ENCODE results near the gene TIRAP. TPM values are rescaled to one million over a fixed set of nuclear protein-coding genes. Genes with fewer than 3 reads are reported as not detected.

The TIRAP gene
- total RNA-seq, 4 donors from 2014 or later = 4.5 to 5.8 (median 5.6) TPM

DNA sequence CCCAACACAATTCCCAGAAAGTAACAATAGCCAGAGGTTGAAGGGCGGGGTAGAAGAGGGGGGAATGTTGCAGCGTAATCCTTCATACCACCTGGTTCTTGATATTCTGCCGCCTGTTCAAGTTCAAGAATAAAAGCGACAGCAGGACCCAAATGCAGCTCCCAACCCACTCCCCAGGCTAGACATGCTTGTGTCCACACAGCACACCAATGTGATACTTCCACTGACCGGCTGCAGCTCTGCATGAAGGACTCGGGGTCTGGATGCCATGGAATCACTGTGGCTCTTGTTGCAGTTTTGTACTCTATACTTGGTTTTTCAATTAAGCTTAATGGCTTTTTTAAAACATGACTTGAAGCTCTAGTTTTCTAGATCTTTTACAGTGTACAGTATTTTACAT, 20.7 kb upstream of the TIRAP start:
- no peak overlapping the region for H3K27ac ChIP-seq
- H3K27me3 ChIP-seq = no peaks in the 10 kb centered on the region
- no peak for TF ChIP-seq POLR2A (IDR thresholded peaks at IDR 0.05)
- TF ChIP-seq, protein P1, sequence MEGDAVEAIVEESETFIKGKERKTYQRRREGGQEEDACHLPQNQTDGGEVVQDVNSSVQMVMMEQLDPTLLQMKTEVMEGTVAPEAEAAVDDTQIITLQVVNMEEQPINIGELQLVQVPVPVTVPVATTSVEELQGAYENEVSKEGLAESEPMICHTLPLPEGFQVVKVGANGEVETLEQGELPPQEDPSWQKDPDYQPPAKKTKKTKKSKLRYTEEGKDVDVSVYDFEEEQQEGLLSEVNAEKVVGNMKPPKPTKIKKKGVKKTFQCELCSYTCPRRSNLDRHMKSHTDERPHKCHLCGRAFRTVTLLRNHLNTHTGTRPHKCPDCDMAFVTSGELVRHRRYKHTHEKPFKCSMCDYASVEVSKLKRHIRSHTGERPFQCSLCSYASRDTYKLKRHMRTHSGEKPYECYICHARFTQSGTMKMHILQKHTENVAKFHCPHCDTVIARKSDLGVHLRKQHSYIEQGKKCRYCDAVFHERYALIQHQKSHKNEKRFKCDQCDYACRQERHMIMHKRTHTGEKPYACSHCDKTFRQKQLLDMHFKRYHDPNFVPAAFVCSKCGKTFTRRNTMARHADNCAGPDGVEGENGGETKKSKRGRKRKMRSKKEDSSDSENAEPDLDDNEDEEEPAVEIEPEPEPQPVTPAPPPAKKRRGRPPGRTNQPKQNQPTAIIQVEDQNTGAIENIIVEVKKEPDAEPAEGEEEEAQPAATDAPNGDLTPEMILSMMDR (IDR thresholded peaks at IDR 0.05 in 4 of 5, conservative IDR thresholded peaks at IDR 0.05 in 1 of 5) = no peak
- no peaks in the 10 kb centered on the region for H3K9me3 ChIP-seq
- intact Hi-C loops (cut with DNase I; ENCODE audit: low total_unique reads) (no loop called here), in situ Hi-C loops (cut with MboI; ENCODE audit: low sequenced_read_pairs in 4 of 4) (no loop called here)
- H3K36me3 ChIP-seq = peaks cover 0 to 67% of the 10 kb centered on the region in 2 donors
- DNase-seq (no peak), ATAC-seq (no peak)
- peaks cover 4 to 7% of the 10 kb centered on the region in 2 donors for H3K4me1 ChIP-seq
- no peak overlapping the region for H3K4me3 ChIP-seq

DNA sequence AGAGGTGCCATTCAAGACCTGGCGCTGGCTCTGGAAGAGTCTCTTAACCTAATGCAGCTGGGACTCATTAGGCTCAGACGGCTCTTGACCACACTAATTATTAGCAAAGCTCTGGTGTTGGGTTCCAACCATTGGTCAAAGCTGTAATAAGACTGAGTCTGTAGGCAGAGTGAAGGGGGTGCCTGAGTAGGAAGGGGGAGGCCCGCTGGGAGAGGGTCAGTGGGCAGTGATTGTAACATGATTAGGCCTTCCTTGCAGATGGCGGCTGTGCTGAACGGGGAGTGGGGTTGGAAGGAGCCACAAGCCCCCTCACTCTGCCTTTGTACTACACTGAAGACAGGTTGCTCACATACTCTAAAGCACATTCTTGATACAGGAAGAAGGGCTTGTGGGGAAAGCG, 19.4 kb upstream of the TIRAP start:
- DNase-seq = no peak
- TF ChIP-seq POLR2A (IDR thresholded peaks at IDR 0.05) = no peak
- TF ChIP-seq, protein P1 (IDR thresholded peaks at IDR 0.05 in 4 of 5, conservative IDR thresholded peaks at IDR 0.05 in 1 of 5) = no peak
- no peak for ATAC-seq
- no peak overlapping the region for H3K27ac ChIP-seq
- no peaks in the 10 kb centered on the region for H3K9me3 ChIP-seq
- in situ Hi-C loops (cut with MboI; ENCODE audit: low sequenced_read_pairs in 4 of 4) (no loop called here), intact Hi-C loops (cut with DNase I; ENCODE audit: low total_unique reads) (no loop called here)
- H3K27me3 ChIP-seq = no peaks in the 10 kb centered on the region
- no peak overlapping the region for H3K4me3 ChIP-seq
- peaks cover 13 to 17% of the 10 kb centered on the region in 2 donors for H3K4me1 ChIP-seq
- peaks cover 0 to 66% of the 10 kb centered on the region in 2 donors for H3K36me3 ChIP-seq

DNA sequence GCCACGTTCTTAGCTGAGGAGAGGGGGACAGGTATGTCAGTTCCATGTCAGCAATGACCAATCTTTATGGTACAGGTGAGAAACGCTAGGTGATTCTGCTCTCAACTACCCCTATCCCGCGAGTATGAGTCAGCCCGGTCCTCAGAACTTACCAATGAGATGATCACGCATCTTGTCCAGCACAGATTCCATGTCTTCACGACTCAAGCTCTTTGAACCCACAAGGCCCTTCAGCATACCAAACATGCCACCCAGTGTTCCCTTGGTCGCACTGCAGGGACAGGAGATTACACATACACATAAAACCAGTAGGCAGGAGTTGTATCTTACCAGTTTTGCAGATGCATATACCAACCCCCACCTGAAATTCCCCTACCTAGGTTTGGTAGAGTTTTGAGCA, 17.1 kb upstream of the TIRAP start:
- no peak overlapping the region for H3K27ac ChIP-seq
- DNase-seq (no peak), ATAC-seq (no peak)
- H3K4me1 ChIP-seq = peaks cover 22 to 24% of the 10 kb centered on the region in 2 donors
- no peaks in the 10 kb centered on the region for H3K9me3 ChIP-seq
- intact Hi-C loops (cut with DNase I; ENCODE audit: low total_unique reads) = loop anchor here (5.0 kb wide), 1 partner anchor 154 kb away; no protein-coding TSS in a partner anchor
- in situ Hi-C loops (cut with MboI; ENCODE audit: low sequenced_read_pairs in 4 of 4) = loop anchor here in 1 of 4 donors (5.0 kb wide), 1 partner anchor 54 kb away; the partner anchor contains the start of genes FAM118B and RPUSD4
- no peak overlapping the region for H3K4me3 ChIP-seq
- peaks cover 0 to 66% of the 10 kb centered on the region in 2 donors for H3K36me3 ChIP-seq
- H3K27me3 ChIP-seq = no peaks in the 10 kb centered on the region
- TF ChIP-seq, protein P1 (IDR thresholded peaks at IDR 0.05 in 4 of 5, conservative IDR thresholded peaks at IDR 0.05 in 1 of 5) = no peak
- no peak for TF ChIP-seq POLR2A (IDR thresholded peaks at IDR 0.05)

DNA sequence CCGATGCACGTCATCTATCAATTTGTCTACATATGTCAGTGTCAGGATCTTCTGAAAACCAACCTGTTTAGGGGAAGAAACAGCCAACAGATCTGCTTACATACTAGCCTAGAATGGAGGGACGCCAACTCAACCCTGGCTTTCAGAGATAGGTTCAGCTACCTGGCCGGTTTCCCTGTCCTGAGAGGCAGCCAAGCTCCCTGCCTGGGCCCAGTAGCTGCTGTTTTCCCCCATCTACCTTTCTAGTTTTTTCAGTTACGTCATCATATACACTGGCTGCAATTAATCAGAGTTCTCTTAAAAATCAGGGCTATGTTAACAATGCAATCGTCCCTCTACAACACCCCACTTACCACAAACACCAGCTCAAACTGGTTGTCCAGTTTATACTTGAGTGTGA, 15.2 kb upstream of the TIRAP start:
- intact Hi-C loops (cut with DNase I; ENCODE audit: low total_unique reads) (loop anchor here (1.0 to 5.0 kb wide), 4 partner anchors 16 to 205 kb away; partner anchors contain the start of genes CDON, FAM118B, RPUSD4 and TIRAP), in situ Hi-C loops (cut with MboI; ENCODE audit: low sequenced_read_pairs in 4 of 4) (loop anchor here in 1 of 4 donors (5.0 kb wide), 1 partner anchor 55 kb away; the partner anchor contains the start of genes FAM118B and RPUSD4)
- Histone ChIP-seq H3K36me3 (peaks cover 0 to 53% of the 10 kb centered on the region in 2 donors), H3K27ac (peak overlapping the region; percentile 87 to 96 (median 91)), H3K27me3 (no peaks in the 10 kb centered on the region), H3K4me3 (peak overlapping the region; percentile 82 to 99 (median 88)), H3K9me3 (no peaks in the 10 kb centered on the region), H3K4me1 (peaks cover 22% of the 10 kb centered on the region in 2 donors)
- peak; percentile 44 to 77 for DNase-seq
- TF ChIP-seq POLR2A (IDR thresholded peaks at IDR 0.05) = no peak
- TF ChIP-seq, protein P1 (IDR thresholded peaks at IDR 0.05 in 4 of 5, conservative IDR thresholded peaks at IDR 0.05 in 1 of 5) = no peak
- peak in 1 of 2 donors; percentile 31 for ATAC-seq

Data from gastrocnemius medialis (tissue), 4 donors.